HG03175 (cell line): ENCODE results near the gene ERGIC1.

Experiments used
- ATAC-seq: cut with Tn5 transposase; IDR thresholded peaks from one replicate; pipeline ENCODE4 v1.9.1; 2021; ENCODE audit warnings: mild to moderate bottlenecking, moderate library complexity; ENCODE audit not compliant: unreplicated experiment

The ERGIC1 gene

GRCh38 chr5:172941067-172941516, 107.0 kb downstream of the ERGIC1 start:
- ATAC-seq, result no peak

- ATAC-seq, result no peak
Measured at GRCh38 chr5:172942556-172942955, 108.5 kb downstream of the ERGIC1 start.

- no peak for ATAC-seq
Measured at GRCh38 chr5:172943283-172943841, 109.3 kb downstream of the ERGIC1 start.

GRCh38 chr5:172943906-172944305, 109.9 kb downstream of the ERGIC1 start:
- ATAC-seq, result no peak

- ATAC-seq, result no peak
Measured at GRCh38 chr5:172944741-172945140, 110.7 kb downstream of the ERGIC1 start.

- no peak for ATAC-seq
Measured at GRCh38 chr5:172945151-172945550, 111.1 kb downstream of the ERGIC1 start.

GRCh38 chr5:172946146-172946545, 112.1 kb downstream of the ERGIC1 start:
- ATAC-seq, result no peak

- ATAC-seq, result no peak
Measured at GRCh38 chr5:172949426-172949825, 115.4 kb downstream of the ERGIC1 start.

- ATAC-seq, result no peak
Measured at GRCh38 chr5:172950176-172950965, 116.3 kb downstream of the ERGIC1 start.

- no peak for ATAC-seq
Measured at GRCh38 chr5:172951371-172952033, 117.5 kb downstream of the ERGIC1 start.

- ATAC-seq, result no peak
Measured at GRCh38 chr5:172952034-172952511, 118.0 kb downstream of the ERGIC1 start.

GRCh38 chr5:172953776-172954675, 120.0 kb downstream of the ERGIC1 start:
- no peak for ATAC-seq

- no peak for ATAC-seq
Measured at GRCh38 chr5:172954751-172955159, 120.7 kb downstream of the ERGIC1 start.

- ATAC-seq, result no peak
Measured at GRCh38 chr5:172956228-172956627, 122.2 kb downstream of the ERGIC1 start.

- ATAC-seq, result no peak
Measured at GRCh38 chr5:172956936-172957335, 122.9 kb downstream of the ERGIC1 start.

GRCh38 chr5:172957458-172957857, 123.4 kb downstream of the ERGIC1 start:
- no peak for ATAC-seq

GRCh38 chr5:172958331-172959046, 124.4 kb downstream of the ERGIC1 start:
- peak; percentile 68 for ATAC-seq

- no peak for ATAC-seq
Measured at GRCh38 chr5:172959824-172960799, 126.1 kb downstream of the ERGIC1 start.

GRCh38 chr5:172969921-172970320, 135.9 kb downstream of the ERGIC1 start:
- no peak for ATAC-seq
